Erythroblast (primary cell): Measurements from ENCODE around the gene PRTFDC1.

Experiments
- GATA1 ChIP-seq: IDR thresholded peaks from 2 replicates; pipeline ENCODE4 v1.6.1; 2011; ENCODE audit warnings: low read depth, mild to moderate bottlenecking, control low read depth, low read length, moderate library complexity
- POLR2A ChIP-seq: IDR thresholded peaks from 2 replicates; pipeline ENCODE4 v1.6.1; 2011; ENCODE audit warnings: mild to moderate bottlenecking, low read length

DNA sequence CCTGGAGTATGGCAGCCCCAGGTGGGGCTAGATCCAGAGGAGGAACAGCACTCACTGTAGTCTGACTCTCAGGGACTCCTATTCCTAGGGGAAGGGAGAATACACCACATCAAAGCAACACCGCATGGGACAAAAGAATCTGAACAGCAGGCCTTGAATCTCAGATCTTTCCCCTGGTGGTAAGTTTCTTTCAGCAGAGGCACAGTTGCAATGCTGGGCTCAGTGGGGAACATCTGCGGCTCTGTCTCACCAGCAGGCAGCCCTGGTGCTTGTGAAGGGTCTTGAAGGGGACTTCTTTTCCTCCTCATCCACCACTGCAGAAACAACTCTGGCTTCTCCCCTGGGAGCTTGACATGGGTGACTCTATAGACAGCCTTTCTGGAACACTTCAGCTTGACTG lies 117.5 kb downstream of the PRTFDC1 start:
- TF ChIP-seq POLR2A (no peak), GATA1 (no peak)
